Activated CD8-positive, alpha-beta memory T cell treated with anti-CD3 and anti-CD28 coated beads, Interleukin-2, amount 50 U/mL, for 24 hours (primary cell): ENCODE results near the gene EPHA7.

ENCODE experiments used
- DNase-seq: peaks from one replicate; pipeline ENCODE4 v3.0.0-alpha.2; 2020; ENCODE audit errors: extremely low read depth

The EPHA7 gene

DNA sequence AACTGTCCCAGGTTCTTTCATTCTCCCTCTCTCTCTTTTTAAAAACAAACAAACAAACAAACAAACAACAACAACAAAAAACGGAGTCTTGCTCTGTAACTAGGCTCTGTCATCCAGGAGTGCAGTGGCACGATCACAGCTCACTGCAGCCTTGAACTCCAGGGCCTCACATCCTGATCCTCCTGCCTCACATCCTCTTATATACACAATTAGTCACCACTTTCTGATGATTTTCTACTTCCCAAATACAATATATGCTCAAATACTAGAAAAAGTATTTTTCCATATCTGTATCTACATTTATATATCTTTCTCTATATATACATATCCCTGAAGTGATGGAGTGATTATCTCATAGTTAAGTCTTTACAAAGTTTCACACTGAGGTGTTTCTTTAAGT is 170.7 kb downstream of the EPHA7 start:
- DNase-seq: no peak

DNA sequence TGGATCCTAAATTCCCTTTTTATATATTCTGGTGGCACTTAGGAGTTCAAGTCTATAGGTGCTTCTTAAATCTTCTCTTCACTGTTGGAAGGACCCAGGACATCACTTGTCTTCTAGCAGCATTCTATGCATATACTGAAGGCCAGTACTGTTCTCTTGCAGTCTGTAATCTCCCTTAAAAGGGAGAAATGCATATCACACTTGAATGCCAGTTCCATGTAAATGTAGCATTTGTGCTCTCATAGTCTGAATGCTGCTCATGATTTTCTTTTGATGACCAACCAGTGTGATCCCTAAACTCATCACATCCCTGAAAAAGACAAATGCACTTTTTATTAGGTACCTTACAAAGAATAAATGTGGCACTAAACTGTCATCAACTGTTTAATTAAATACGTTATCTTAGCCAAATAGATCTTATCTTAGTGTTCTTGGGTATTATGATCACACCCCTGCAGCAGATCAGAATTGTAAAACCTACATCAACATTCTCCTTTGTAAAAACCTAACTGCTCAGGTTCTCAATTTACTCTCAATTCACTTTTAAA is 176.1 kb downstream of the EPHA7 start:
- no peak for DNase-seq

DNA sequence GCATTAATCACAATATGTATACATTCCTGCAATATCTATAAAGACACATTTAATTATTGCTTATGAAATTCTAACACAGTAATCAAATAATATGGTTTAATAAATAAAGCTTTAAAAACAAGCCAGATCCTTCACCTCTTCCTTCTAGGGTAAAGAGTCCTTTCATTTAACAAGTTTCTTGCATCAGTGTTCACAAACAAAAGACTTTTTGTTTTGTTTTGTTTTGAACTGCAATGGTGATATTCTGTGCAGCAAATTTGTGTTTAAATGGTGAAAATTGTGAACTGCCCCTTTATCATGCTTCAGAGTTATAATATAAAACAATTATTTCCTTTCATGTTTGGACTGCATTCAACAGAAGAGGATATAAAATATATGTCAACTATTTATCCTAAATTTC is 177.3 kb downstream of the EPHA7 start:
- DNase-seq: no peak

DNA sequence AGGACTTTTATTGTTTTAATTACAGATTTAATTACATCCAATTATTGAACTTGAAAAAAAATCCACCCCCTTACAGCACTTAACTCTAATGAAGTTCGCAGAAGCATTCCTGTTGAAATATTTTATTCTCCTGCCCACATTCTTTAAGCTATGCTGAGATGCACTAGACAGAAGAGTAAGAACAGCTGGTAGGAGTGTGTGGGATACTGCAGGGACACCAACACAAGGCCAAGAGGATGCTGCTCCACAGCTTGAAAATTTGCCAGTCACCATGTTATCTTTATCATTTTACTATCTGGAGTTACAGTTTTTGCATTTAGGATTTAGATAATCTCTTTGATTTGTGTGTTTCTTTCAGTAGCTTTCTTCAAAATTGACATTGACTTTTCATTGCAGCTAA is 180.7 kb downstream of the EPHA7 start:
- no peak for DNase-seq

DNA sequence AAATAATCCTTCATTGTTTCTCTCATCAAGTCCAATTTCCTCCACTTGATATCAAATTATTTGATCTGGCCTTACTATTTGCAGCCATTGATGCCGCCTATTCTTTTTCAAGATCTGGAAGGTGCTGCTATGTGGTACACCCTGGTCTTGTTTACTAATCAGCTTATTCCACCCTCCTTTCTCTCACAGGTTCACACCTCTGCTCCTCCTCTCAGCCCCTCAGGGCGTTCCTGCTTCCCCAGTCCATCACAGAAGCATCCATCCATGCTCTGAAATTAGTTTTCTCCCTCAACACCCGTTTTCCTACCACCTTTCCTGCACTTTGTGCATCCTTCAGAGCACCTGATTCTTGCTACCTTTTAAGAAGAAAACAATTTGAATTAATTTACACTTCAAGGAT is 183.6 kb downstream of the EPHA7 start:
- no peak for DNase-seq

DNA sequence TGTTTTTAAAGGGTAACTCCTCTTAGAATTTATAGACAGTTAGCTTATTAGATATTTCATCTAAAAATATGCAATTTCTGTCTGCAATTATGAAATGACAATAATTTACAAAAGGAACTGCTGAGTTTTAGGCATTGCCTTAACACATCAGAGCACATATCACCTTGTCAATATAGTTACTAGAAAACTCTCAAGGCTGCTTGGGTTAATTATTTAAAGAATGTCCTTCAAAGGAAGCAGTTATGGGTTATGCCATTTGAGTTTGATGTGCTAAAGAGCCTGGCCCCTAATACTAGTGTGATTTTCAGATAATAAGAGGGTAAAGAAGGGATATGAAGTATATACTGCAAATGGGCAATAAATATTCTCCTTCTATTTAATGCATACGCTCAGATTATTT is 192.5 kb downstream of the EPHA7 start:
- DNase-seq: no peak

DNA sequence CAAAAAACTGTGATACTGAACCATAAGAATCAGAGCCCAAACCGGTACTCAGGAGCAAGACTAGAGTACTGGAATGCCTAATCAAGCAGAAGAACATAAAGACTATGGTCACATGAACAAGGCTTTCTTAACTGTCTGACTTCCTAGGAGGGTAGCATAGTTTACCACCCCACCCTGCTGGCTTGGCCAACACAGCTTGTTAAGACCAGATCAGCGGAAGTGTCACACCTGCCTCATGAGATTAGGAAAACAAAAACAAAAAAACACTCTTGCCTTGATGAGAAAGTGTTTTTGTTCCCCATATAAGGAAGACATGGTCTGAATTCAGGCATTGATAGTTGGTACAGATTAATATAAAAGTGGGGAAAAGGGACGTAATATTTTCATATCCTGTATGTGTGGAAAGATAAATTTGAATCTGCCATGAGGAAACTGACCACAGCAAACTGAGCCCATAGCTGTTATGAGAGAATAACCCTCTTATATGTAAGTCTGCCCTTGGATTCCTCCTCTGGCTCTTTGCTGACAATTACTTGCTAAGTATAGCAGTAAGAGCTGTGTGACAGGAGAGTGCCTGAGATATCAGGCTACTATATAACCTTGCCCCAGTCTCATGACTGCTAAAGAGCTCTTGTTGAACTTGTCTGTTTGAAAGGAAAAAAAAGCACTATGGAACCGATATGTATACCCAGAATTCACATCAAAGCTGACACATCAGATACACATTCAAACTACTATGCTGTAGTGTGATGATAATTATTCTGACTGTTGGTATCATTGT is 197.1 kb downstream of the EPHA7 start:
- DNase-seq: no peak

DNA sequence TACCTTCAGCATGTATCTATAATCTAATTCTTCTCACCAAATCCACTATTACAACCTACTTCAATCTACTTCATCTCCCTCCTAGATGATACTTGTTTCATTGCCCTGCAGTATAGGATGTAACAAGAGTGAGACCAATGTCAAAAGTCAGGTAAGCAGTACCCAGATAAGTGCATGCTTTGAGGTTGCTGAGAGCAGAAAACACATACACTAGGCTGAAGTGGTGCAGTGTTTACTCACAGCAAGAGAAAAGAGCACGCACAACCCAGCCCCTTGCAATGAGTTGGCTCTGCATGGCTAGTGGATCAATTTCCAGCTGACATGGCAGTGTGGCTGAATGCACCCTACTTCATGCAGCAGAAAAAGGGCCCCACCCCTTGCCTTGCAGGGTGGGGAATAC is 199.9 kb downstream of the EPHA7 start:
- no peak for DNase-seq

DNA sequence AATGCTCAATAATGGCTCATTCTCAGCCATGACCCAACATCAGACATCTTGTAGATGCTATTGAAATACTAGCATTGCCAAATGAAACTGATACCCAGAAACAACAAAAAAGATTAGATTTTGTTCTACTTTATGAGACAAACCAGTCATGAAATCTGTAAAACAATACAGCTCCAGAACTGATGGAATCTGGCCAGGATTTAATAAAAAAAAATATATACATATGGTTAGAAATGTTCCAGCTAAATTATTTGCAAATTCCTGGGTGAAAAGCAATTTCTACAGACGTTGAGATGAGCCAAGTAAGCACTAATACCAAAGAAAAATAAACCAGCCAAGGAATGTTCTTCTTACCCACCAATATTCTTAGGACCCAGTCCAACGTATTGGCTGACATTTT is 201.3 kb downstream of the EPHA7 start:
- DNase-seq: no peak

DNA sequence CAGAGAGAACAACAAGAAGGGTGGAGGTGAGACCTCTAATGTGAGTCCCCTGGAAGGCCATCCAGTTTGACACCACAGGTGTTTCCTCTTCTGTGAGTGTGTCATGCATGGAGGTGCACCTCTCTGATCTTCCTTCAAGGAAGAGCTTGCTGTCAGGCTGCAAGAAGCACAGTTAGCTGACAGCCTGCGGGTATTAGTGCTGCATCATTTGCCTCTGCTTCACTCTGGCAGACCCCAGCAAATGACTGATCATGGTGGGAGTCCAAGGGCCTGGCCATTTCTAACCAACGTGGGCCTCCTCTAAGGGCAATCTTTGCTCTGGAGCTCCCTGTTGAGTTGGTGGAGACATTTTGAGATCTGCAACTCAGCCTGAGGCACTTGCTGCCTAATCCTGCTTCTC is 206.3 kb downstream of the EPHA7 start:
- DNase-seq: no peak

DNA sequence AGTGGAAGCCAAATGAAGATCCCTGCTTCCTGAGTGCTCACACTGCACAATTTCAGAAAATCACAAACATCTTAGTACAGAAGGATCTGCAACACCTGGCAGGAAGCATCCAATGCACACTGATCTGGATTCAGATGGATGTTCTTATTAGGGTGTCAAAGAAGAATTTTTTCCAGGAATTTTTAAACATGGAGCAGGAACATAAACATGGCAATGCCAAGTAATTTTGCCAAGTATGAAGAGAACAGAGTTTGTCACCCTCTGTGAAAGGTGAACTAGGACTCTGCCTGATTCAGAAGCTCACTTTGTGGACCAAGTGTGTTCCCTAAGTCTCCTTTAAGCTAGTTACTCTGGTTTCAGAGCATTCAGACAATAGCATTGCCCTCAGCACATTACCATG is 208.5 kb downstream of the EPHA7 start:
- DNase-seq: no peak

DNA sequence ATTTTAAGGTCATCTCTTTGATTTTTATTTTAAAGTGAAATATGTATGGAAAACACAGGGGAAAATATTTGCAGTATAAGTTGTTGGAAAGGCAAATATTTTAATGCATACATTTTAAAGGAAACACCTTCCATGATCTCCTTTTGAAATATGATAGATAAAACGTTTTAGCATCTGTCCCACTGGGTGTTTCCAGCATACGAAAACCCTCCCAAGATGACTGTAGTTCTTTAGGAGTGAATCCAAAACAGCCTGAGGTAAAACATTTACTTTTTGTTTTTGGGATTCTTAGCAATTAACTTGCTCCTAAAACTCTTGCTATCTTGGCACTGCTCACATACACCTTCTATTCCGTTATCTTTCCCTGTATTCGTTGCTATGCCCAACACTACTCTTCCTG is 210.0 kb downstream of the EPHA7 start:
- DNase-seq: no peak

DNA sequence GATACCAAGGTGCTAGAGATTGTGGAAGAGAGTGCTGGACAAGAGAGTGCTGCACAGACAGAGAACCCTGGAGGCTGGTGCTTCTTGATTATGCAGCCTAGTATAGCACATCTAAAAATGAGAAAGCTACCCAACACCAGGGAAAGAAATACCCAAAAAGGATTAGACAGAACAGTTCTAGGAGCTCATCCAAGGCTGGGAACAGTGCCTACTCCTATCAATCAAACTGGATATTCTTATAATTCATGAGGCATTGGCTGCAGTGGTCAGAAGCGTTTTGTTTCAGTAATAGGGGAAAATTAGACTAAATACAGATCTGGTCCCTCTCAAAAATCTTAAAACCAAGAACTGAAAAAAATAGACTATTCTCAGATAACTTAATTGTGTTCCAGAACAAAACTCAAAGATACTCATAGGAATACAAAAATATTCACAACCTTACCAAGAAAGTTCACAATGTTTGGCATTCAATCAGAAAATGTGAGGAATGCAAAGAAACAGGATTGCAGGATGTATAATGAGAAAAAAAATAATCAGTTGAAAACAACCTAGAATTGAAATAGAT is 222.9 kb downstream of the EPHA7 start:
- DNase-seq: no peak

DNA sequence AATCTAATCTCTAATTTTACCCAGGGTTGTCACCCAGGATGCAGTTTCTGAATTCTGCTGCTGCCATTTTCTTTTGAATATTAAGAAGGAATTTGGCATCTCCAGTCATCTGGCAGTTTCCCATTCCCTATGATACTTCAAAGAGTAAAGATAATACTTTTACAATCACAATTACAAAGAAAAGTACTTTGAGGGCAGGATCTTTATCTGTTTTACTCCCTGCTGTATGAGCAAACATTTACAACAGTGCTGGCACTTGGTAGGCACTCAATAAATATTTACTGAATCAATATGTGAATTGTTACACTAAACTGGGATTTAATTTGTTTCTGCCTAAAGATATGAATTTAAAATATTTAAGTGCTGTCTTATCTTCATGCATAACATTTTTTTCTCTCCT is 224.9 kb downstream of the EPHA7 start:
- DNase-seq: no peak

DNA sequence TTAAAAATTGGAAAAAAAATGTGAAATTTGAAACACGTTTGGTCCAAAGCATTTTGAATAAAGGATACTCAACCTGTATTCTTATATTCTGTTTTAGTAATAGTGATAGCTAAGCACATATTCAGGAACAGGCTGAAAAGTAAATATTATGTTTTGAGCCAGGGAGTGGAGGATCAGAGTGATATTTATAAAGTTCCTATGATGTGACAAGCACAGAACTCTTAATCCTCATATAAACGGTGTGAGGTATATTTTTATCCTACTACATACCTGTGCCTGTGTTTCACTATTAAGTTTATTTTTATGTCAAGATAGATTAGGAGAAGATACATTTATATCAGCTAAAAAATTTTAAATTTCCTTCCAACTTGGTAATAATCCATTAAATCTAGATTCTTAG is 225.5 kb downstream of the EPHA7 start:
- DNase-seq: no peak
